ENCODE data around the gene PODXL2.
"Not testable (repeated sequence)": the region's sequence is repeated elsewhere in the genome, so short reads cannot be mapped to it uniquely, and the experiment has no call there.

PODXL2 gene

DNA sequence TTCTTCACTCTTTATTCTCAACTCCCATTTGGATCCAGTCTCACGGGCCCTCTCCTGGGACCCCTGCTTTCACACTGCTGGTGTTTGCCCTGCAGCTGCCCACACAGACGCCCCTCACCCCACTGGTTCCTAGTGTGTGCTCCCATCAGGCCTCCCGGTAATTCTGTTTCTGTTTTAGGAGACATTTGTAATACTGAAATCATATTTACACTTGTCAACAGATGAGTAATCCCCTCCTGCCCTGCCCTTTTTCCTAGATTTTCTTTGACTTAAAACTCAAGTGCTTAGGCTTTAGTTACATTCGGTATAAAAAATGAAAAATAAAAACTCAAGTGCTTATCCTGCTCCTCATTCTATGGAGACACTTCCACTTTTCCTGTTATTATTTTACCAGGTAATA lies 25.4 kb downstream of the PODXL2 start:
- Histone ChIP-seq H3K27ac (no peak overlapping the region), H3K4me3 (ENCODE audit: low read depth, low read length) (no peak overlapping the region), H3K9me3 (ENCODE audit: severe bottlenecking) (no peaks in the 10 kb centered on the region), H3K27me3 (ENCODE audit: insufficient read depth, low read depth, severe bottlenecking) (no peaks in the 10 kb centered on the region), H3K36me3 (peaks cover 61% of the 10 kb centered on the region)
- DNase-seq: no peak
- TF ChIP-seq, protein P1, sequence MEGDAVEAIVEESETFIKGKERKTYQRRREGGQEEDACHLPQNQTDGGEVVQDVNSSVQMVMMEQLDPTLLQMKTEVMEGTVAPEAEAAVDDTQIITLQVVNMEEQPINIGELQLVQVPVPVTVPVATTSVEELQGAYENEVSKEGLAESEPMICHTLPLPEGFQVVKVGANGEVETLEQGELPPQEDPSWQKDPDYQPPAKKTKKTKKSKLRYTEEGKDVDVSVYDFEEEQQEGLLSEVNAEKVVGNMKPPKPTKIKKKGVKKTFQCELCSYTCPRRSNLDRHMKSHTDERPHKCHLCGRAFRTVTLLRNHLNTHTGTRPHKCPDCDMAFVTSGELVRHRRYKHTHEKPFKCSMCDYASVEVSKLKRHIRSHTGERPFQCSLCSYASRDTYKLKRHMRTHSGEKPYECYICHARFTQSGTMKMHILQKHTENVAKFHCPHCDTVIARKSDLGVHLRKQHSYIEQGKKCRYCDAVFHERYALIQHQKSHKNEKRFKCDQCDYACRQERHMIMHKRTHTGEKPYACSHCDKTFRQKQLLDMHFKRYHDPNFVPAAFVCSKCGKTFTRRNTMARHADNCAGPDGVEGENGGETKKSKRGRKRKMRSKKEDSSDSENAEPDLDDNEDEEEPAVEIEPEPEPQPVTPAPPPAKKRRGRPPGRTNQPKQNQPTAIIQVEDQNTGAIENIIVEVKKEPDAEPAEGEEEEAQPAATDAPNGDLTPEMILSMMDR (IDR thresholded peaks at IDR 0.05; ENCODE audit: low read depth, low read length): no peak

GRCh38 chr3:127654993-127655392 lies 26.0 kb downstream of the PODXL2 start:
- H3K27ac ChIP-seq: not testable (repeated sequence)

GRCh38 chr3:127655641-127656040 lies 26.7 kb downstream of the PODXL2 start:
- no peak overlapping the region for H3K27ac ChIP-seq
- DNase-seq: no peak
- TF ChIP-seq, protein P1 (IDR thresholded peaks at IDR 0.05; ENCODE audit: low read depth, low read length): no peak
- H3K36me3 ChIP-seq: peaks cover 64% of the 10 kb centered on the region
- H3K9me3 ChIP-seq (ENCODE audit: severe bottlenecking): no peaks in the 10 kb centered on the region
- H3K4me3 ChIP-seq (ENCODE audit: low read depth, low read length): no peak overlapping the region
- no peaks in the 10 kb centered on the region for H3K27me3 ChIP-seq (ENCODE audit: insufficient read depth, low read depth, severe bottlenecking)

More at GRCh38 chr3:127654993-127655392, 26.0 kb downstream of the PODXL2 start:
- H3K4me3 ChIP-seq (ENCODE audit: low read depth, low read length); DNase-seq; H3K9me3 ChIP-seq (ENCODE audit: severe bottlenecking); H3K27me3 ChIP-seq (ENCODE audit: insufficient read depth, low read depth, severe bottlenecking): not testable (repeated sequence)
- H3K36me3 ChIP-seq: peaks cover 60% of the 10 kb centered on the region

DNA sequence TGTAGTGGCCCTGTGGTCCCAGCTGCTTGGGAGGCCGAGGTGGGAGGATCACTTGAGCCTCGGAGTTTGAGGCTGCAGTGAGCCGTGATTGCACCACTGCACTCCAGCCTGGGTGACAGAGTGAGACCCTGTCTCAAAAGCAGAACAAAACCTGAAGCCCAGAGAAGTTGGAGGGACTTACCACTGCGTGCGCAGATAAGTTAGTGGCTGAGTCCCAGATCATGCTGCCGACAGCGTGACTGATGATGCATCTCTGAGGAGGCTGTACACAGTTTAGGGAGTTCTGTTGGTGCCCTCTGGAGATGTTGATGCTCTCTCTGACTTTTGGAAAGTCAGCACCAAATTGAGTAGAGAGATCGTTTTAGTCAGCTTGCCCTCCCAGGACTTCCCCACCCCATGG lies 27.9 kb downstream of the PODXL2 start:
- no peak overlapping the region for H3K27ac ChIP-seq
- TF ChIP-seq, protein P1 (IDR thresholded peaks at IDR 0.05; ENCODE audit: low read depth, low read length): no peak
- no peak for DNase-seq
- H3K9me3 ChIP-seq (ENCODE audit: severe bottlenecking): no peaks in the 10 kb centered on the region
- no peaks in the 10 kb centered on the region for H3K27me3 ChIP-seq (ENCODE audit: insufficient read depth, low read depth, severe bottlenecking)
- no peak overlapping the region for H3K4me3 ChIP-seq (ENCODE audit: low read depth, low read length)
- peaks cover 64% of the 10 kb centered on the region for H3K36me3 ChIP-seq

- no peak overlapping the region for H3K4me3 ChIP-seq (ENCODE audit: low read depth, low read length)
- peaks cover 71% of the 10 kb centered on the region for H3K36me3 ChIP-seq
- DNase-seq: no peak
- H3K27me3 ChIP-seq (ENCODE audit: insufficient read depth, low read depth, severe bottlenecking): no peaks in the 10 kb centered on the region
- TF ChIP-seq, protein P1 (IDR thresholded peaks at IDR 0.05; ENCODE audit: low read depth, low read length): no peak
- no peaks in the 10 kb centered on the region for H3K9me3 ChIP-seq (ENCODE audit: severe bottlenecking)
- H3K27ac ChIP-seq: no peak overlapping the region
These were observed 29.2 kb downstream of the PODXL2 start for GRCh38 chr3:127658234-127658633.

DNA sequence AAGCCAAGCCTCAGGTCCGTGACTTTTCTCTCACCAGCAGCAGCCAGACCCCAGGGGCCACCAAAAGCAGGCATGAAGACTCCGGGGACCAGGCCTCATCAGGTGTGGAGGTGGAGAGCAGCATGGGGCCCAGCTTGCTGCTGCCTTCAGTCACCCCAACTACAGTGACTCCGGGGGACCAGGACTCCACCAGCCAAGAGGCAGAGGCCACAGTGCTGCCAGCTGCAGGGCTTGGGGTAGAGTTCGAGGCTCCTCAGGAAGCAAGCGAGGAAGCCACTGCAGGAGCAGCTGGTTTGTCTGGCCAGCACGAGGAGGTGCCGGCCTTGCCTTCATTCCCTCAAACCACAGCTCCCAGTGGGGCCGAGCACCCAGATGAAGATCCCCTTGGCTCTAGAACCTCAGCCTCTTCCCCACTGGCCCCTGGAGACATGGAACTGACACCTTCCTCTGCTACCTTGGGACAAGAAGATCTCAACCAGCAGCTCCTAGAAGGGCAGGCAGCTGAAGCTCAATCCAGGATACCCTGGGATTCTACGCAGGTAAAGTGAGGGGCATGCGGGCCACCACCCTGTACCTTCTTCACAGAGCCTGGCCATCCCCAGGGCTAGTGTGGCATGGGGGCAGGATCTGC lies 31.8 kb downstream of the PODXL2 start:
- TF ChIP-seq, protein P1 (IDR thresholded peaks at IDR 0.05; ENCODE audit: low read depth, low read length): no peak
- no peak for DNase-seq
- H3K36me3 ChIP-seq: peaks cover 73% of the 10 kb centered on the region

More for the DNA sequence above, 31.8 kb downstream of the PODXL2 start:
- H3K4me3 ChIP-seq (ENCODE audit: low read depth, low read length): no peak overlapping the region
- H3K9me3 ChIP-seq (ENCODE audit: severe bottlenecking): no peaks in the 10 kb centered on the region
- no peaks in the 10 kb centered on the region for H3K27me3 ChIP-seq (ENCODE audit: insufficient read depth, low read depth, severe bottlenecking)
- H3K27ac ChIP-seq: no peak overlapping the region

All from WERI-Rb-1 (cell line).